Retinal pigment epithelial cell (primary cell): ENCODE data around the gene SPOCK2.

Experiments
- DNase-seq: peaks from one replicate; pipeline ENCODE4 v3.0.0-alpha.2; 2010; ENCODE audit warnings: low read depth
- H3K4me3 ChIP-seq: 2 replicates; pipeline ENCODE4 v1.5.1; 2011; ENCODE audit warnings: mild to moderate bottlenecking, low read length, control low read depth, moderate library complexity
- TF ChIP-seq, protein P1 (sequence below): conservative IDR thresholded peaks from 2 replicates; pipeline ENCODE4 v1.5.1; 2011; ENCODE audit warnings: low read depth, low read length, control low read depth, inconsistent platforms

The SPOCK2 gene

DNA sequence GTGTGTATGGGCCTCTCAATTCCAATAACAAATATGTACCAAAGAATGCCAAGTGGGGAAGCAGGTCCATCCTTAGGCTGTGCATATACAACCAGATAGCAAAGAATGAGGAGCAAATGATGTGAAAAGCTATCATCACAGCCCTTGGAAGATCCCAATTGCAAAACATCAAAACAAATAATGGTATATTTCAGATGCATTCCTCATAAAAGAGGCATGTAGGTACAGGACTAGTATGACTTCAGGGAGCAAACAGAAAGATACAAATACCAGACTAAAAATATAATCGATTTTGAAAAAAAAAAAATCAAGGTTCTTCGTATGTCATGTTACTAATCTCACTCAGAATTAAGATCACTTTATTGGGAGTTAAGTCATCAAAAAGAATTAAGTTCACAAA, 18.5 kb upstream of the SPOCK2 start:
- DNase-seq, result no peak
- TF ChIP-seq, protein P1, sequence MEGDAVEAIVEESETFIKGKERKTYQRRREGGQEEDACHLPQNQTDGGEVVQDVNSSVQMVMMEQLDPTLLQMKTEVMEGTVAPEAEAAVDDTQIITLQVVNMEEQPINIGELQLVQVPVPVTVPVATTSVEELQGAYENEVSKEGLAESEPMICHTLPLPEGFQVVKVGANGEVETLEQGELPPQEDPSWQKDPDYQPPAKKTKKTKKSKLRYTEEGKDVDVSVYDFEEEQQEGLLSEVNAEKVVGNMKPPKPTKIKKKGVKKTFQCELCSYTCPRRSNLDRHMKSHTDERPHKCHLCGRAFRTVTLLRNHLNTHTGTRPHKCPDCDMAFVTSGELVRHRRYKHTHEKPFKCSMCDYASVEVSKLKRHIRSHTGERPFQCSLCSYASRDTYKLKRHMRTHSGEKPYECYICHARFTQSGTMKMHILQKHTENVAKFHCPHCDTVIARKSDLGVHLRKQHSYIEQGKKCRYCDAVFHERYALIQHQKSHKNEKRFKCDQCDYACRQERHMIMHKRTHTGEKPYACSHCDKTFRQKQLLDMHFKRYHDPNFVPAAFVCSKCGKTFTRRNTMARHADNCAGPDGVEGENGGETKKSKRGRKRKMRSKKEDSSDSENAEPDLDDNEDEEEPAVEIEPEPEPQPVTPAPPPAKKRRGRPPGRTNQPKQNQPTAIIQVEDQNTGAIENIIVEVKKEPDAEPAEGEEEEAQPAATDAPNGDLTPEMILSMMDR, result no peak
- no peak overlapping the region for H3K4me3 ChIP-seq

DNA sequence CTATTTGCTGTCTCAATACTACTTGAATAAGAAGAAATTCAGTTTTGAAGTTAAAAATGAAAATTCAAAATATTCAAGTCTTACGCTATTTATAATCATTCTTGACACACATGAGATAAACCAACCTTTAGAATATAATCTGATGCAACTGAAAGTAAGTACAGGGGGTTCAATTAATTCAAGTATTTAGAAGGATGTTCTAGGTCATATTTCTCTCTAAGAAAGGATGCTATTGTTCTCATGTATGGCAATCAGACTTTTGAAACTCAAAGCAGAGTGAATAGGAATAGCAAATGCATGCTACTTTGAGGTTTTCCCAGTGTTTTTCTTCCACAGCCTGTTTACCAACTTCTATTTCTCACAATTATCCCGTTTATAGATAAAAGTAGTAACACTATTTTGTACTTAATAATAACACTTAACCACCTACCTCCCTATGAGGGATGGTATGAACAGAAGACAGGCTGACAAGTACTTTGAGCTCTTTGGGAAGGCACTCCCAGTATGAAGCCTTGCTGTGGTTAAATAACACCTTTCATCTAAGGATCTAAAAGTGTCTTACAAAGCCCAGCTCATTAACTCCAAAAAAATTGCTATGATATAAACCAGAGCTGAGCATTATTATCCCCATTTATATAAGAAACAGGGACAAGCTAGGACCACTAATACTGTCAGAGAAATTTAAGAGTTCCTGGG, 18.0 kb upstream of the SPOCK2 start:
- H3K4me3 ChIP-seq, result no peak overlapping the region
- DNase-seq, result no peak
- TF ChIP-seq, protein P1, result no peak

DNA sequence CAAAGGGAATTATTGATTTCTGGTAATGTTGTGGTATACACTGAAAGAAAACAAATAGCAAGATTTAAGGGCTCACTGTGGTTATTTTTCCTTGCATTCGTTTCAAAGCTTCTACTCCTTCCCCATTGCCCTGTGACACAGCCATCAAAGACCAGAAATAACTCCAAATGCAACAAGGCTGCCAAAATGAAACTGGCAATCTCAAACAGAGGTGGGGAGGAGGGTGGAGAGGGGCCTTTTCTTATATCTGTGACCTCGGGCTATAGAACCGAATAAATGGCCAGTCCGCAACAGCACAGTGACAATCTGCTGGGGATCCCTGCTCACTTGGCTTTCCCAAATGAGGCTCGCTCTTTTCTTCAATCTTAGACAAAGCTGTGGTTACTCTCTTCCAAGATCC, 17.4 kb upstream of the SPOCK2 start:
- DNase-seq, result no peak
- H3K4me3 ChIP-seq, result no peak overlapping the region
- TF ChIP-seq, protein P1, result no peak

DNA sequence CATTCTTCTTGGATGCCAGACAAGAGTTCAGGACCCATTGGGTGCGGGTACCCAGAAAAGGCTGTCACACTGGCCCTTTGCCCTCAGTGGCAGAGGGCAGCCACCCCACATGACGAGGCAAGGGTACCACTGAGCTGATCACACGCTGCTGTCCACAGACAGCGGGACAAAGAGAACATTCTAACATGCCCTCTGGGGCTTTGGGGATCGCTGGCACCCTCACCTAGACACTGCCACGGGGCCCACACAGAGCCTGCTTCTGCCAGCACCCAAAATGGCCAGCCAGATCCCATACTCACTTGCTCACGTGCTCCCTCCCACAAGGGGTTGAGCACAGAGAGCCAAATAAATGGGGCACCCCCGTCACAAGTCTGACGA, 16.7 kb upstream of the SPOCK2 start:
- TF ChIP-seq, protein P1, result no peak
- DNase-seq, result no peak
- no peak overlapping the region for H3K4me3 ChIP-seq

DNA sequence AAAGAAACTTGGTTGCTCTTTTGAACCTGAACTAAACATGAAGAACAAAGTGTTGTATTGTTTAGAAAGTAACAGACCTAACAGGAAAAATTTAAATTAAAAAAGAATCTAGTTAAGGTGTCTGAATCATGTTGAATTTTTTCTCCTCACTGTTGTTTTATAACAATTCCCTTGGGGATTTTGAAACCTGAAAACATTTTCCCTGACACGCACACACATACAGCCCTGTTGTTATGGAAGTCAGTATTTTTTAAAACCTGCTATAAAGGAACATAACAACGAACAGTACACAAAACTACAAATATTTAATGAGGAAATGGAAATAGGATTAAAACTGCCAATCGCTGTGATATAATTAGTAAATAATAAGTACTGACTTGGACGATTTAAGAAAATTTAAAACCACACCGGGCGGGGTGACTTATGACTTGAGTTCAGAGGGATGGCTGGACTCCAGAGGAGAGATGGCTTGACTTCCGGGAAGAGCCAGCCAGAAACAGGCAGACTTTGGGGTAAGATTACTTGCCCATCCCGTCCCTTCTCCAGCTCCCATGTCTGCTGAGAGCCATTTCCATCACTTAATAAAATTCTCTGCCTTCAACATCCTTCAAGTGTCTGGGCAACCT, 16.2 kb upstream of the SPOCK2 start:
- no peak overlapping the region for H3K4me3 ChIP-seq
- peak; percentile 6 for DNase-seq
- TF ChIP-seq, protein P1, result no peak

DNA sequence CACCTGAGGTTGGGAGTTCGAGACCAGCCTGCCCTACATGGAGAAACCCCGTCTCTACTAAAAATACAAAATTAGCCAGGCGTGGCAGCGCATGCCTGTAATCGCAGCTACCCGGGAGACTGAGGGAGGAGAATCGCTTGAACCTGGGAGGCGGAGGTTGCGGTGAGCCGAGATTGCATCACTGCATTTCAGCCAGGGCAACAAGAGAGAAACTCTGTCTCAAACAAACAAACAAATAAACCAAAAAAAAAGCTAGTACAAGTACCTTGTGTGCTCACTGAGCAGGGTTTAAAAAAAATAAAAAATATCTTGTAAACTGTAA, 11.2 kb upstream of the SPOCK2 start:
- no peak for DNase-seq
- no peak overlapping the region for H3K4me3 ChIP-seq
- TF ChIP-seq, protein P1, result no peak

DNA sequence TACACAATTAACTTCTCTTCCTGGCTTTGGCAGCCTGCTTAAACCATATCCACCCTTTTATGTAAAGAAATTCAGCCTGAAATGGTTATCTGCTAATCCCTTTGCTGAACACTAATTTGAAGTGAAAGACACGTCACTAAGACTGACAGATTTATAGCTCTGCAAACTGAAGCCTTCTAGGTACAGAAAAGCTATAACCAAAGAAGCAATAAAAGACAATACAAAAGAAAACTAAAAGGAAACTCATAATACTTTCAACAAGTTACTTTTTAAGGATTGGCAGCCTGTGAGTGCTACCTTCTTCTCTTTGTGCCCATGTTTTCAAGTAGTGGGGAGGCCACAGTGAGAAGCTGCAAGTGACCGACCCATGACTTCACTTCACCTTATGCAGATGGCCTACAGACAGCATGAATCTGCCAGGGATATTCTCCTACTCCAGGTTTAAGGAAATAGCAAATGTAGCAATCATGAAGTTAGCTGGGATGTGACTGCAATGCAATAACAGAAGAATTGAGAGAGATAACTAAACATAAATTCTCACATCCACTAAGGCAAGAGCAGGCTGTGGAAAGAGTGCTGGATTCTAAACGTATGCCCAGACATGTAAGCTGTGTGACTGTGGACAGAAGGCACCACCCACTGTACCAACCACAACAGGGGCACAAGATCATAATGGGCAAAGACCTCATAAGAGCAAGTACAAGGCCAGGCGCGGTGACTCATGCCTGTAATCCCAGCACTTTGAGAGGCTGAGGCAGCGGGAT, 10.7 kb upstream of the SPOCK2 start:
- TF ChIP-seq, protein P1, result no peak
- H3K4me3 ChIP-seq, result no peak overlapping the region
- peak; percentile 44 for DNase-seq
